ENCODE data around the gene HTR2B. TPM values are rescaled to one million over a fixed set of nuclear protein-coding genes. Genes with fewer than 3 reads are reported as not detected.
"Not testable (repeated sequence)": the region's sequence is repeated elsewhere in the genome, so short reads cannot be mapped to it uniquely, and the experiment has no call there.

Gene HTR2B
- polyA plus RNA-seq, 1 donor from 2014 or later, result not detected

- no peaks in the 10 kb centered on the region for H3K4me1 Mint-ChIP-seq
- H3K4me3 Mint-ChIP-seq, result no peak overlapping the region
- no peaks in the 10 kb centered on the region for H3K27me3 Mint-ChIP-seq
- peaks cover 12% of the 10 kb centered on the region for H3K36me3 Mint-ChIP-seq
- H3K27ac Mint-ChIP-seq, result no peak overlapping the region
- H3K9me3 Mint-ChIP-seq, result no peaks in the 10 kb centered on the region
Observed at GRCh38 chr2:231152800-231153557, 28.1 kb upstream of the HTR2B start.

DNA sequence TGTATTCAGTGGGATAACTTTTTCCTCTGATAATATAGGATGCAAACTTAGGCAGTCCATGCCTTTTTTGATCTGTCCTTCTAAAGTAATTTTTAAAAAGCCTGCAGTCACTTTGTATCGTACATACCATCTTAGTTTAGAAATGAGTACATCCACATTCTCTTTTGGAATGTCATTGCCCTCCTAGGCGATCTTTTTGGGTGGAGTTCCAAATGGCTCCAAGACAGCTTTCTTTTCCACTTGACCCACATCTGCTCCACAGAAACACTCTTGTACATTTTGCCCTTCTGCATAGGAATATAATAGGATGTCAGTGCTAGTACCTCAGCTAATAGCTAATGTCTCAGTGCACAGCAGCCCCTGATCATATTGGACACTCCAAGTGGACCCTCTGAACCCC is 21.8 kb upstream of the HTR2B start:
- Mint-ChIP-seq H3K27me3 (no peaks in the 10 kb centered on the region), H3K9me3 (no peaks in the 10 kb centered on the region), H3K4me1 (no peaks in the 10 kb centered on the region), H3K4me3 (no peak overlapping the region), H3K27ac (no peak overlapping the region), H3K36me3 (peaks cover 18% of the 10 kb centered on the region)

DNA sequence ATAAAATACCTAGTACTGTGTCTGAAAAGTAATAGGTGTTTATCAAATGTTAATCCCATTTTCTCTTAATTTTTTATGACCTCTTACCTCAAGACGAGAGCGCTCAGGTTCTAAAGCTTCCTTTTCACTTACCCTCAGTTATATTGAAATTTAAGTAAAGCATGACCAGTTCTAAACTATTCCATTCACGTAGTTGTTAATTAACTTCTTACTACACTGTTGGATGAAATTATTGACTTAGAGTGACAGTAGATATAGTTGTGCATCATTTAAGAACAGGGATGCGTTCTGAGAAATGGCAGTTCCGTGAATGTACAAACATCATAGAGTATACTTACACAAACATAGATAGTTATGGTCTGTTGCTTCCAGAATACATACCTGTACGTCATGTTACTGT is 20.1 kb upstream of the HTR2B start:
- no peaks in the 10 kb centered on the region for H3K27me3 Mint-ChIP-seq
- peaks cover 18% of the 10 kb centered on the region for H3K36me3 Mint-ChIP-seq
- H3K27ac Mint-ChIP-seq, result no peak overlapping the region
- no peaks in the 10 kb centered on the region for H3K4me1 Mint-ChIP-seq
- H3K9me3 Mint-ChIP-seq, result no peaks in the 10 kb centered on the region
- no peak overlapping the region for H3K4me3 Mint-ChIP-seq

GRCh38 chr2:231140808-231141207 is 16.0 kb upstream of the HTR2B start:
- not testable (repeated sequence) for H3K9me3 Mint-ChIP-seq, H3K27me3 Mint-ChIP-seq, H3K4me3 Mint-ChIP-seq, H3K27ac Mint-ChIP-seq, H3K4me1 Mint-ChIP-seq, H3K36me3 Mint-ChIP-seq

DNA sequence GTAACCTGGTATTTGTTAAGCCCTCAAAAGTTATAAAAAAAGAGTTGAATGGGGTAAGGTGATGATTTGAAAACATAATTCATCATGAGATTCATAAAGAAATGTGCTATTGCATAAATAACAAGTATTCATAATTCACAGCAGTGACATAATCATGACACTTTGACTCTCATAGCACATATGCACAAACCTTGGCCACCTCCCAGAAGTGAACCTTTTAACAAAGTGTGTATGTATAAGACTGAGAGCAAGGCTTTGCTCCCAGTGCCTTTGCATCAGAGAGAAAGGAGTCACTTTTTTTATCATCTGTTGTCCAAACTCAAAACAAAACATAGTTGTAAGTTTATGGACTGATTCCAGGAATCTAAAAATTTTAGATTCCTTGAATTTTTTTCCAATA is 15.0 kb upstream of the HTR2B start:
- peaks cover 2% of the 10 kb centered on the region for H3K36me3 Mint-ChIP-seq

GRCh38 chr2:231138699-231139098 is 13.9 kb upstream of the HTR2B start:
- Mint-ChIP-seq H3K4me1 (peaks cover 0 to 14% (median 2%) of the 10 kb centered on the region in 3 donors), H3K4me3 (no peak overlapping the region), H3K36me3 (peaks cover 2% of the 10 kb centered on the region), H3K9me3 (no peaks in the 10 kb centered on the region), H3K27me3 (no peaks in the 10 kb centered on the region), H3K27ac (no peak overlapping the region)

More for the DNA sequence above, 15.0 kb upstream of the HTR2B start:
- Mint-ChIP-seq H3K9me3 (no peaks in the 10 kb centered on the region), H3K27ac (no peak overlapping the region), H3K4me1 (peaks cover 0 to 8% (median 2%) of the 10 kb centered on the region in 3 donors), H3K27me3 (no peaks in the 10 kb centered on the region), H3K4me3 (no peak overlapping the region)

- Mint-ChIP-seq H3K9me3 (no peaks in the 10 kb centered on the region), H3K36me3 (peaks cover 2% of the 10 kb centered on the region), H3K4me3 (no peak overlapping the region), H3K27ac (no peak overlapping the region), H3K4me1 (peaks cover 6 to 14% (median 6%) of the 10 kb centered on the region in 3 donors), H3K27me3 (no peaks in the 10 kb centered on the region)
Observed at GRCh38 chr2:231134910-231135655, 10.2 kb upstream of the HTR2B start.

DNA sequence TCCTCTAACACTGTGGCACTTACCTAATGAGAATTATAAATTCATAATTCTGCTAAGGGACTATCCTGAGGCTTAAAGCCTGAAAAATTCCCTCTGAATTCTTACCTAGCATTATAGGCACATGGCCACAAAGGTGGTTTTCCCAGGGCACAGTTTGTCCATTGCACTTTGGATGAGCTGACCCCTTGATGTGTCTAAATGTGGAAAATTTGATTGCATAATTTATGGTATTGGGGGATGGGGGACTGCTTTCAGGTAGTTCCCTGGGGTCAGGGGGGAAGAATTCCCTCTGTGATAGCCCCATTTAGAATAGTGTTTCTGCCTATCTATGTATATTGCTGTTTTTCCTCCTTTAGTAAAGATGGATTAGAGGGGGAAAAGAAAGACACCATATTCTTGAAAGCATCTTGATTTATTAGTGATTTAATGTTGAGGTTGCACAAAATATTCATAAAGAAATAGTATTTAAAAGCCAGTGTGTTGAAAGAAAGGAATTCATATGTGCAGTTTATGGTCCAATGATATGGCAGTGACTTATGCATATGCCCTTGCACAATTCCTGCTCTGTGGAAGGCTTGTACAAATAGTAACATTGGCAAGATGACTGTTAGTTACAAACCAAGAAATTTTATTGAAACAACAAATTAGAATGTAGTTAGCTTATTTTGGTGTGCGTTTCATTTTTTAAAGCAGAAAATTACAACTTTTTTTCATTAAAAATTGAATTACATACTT is 8.7 kb upstream of the HTR2B start:
- Mint-ChIP-seq H3K9me3 (no peaks in the 10 kb centered on the region), H3K4me1 (peaks cover 6 to 14% (median 6%) of the 10 kb centered on the region in 3 donors), H3K27ac (no peak overlapping the region), H3K4me3 (no peak overlapping the region), H3K36me3 (peaks cover under 1% of the 10 kb centered on the region), H3K27me3 (no peaks in the 10 kb centered on the region)

DNA sequence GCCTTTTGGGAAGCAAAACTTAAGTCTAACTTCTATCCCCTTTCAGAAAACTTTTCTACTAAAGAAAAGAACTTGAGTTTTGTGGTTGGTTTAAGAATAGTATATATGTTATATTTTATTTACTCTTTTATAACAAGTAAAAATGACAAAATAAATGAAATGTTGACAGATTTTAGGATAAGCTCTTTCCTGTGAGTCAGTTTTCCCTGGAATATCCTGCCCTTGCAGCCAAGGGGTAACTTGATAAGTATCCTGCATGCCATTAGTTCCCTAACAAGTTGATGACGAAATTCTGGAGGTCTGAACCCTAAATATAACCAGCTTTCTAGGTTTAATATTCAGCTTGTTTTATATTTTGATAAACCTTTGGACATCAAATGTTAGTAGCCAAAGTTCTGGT is 7.3 kb upstream of the HTR2B start:
- peaks cover 2% of the 10 kb centered on the region for H3K36me3 Mint-ChIP-seq
- H3K4me3 Mint-ChIP-seq, result no peak overlapping the region
- no peaks in the 10 kb centered on the region for H3K27me3 Mint-ChIP-seq
- H3K27ac Mint-ChIP-seq, result peak overlapping the region in 1 of 3 donors; percentile 43
- H3K4me1 Mint-ChIP-seq, result peaks cover 6 to 14% (median 6%) of the 10 kb centered on the region in 3 donors
- no peaks in the 10 kb centered on the region for H3K9me3 Mint-ChIP-seq

- peaks cover 3% of the 10 kb centered on the region for H3K36me3 Mint-ChIP-seq
- no peak overlapping the region for H3K27ac Mint-ChIP-seq
- no peaks in the 10 kb centered on the region for H3K27me3 Mint-ChIP-seq
- no peak overlapping the region for H3K4me3 Mint-ChIP-seq
- H3K9me3 Mint-ChIP-seq, result no peaks in the 10 kb centered on the region
- H3K4me1 Mint-ChIP-seq, result peaks cover 5 to 9% (median 6%) of the 10 kb centered on the region in 3 donors
Observed at GRCh38 chr2:231130336-231131056, 5.7 kb upstream of the HTR2B start.

- H3K9me3 Mint-ChIP-seq, result no peaks in the 10 kb centered on the region
- no peak overlapping the region for H3K27ac Mint-ChIP-seq
- no peak overlapping the region for H3K4me3 Mint-ChIP-seq
- H3K36me3 Mint-ChIP-seq, result peaks cover 3% of the 10 kb centered on the region
- no peaks in the 10 kb centered on the region for H3K27me3 Mint-ChIP-seq
- H3K4me1 Mint-ChIP-seq, result peaks cover 1 to 6% (median 6%) of the 10 kb centered on the region in 3 donors
Observed at GRCh38 chr2:231129216-231129615, 4.4 kb upstream of the HTR2B start.

GRCh38 chr2:231128541-231128940 is 3.7 kb upstream of the HTR2B start:
- Mint-ChIP-seq H3K36me3 (peaks cover 3% of the 10 kb centered on the region), H3K4me1 (peaks cover 0 to 6% (median 6%) of the 10 kb centered on the region in 3 donors), H3K27me3 (no peaks in the 10 kb centered on the region), H3K9me3 (no peaks in the 10 kb centered on the region), H3K27ac (peak overlapping the region in 1 of 3 donors; percentile 2), H3K4me3 (no peak overlapping the region)

DNA sequence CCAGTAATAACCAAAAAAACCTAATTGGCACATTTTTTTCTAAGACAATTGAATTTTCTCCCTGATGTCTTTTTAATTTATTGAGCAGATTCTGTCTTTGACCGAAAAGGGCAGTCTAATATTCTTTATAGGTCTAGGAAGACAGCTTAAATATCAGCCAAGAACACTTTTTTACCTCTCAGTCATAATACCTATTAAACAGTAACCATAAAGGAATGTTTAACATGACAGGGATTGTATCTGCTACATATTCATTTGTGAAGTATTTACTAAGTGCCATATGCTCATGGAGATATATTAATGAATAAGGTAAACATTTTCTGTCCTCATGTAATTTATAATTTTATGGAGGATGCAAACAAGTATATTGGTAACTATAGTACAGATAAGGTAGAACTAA is 3.1 kb upstream of the HTR2B start:
- H3K27me3 Mint-ChIP-seq, result no peaks in the 10 kb centered on the region
- peaks cover 3% of the 10 kb centered on the region for H3K36me3 Mint-ChIP-seq
- H3K4me1 Mint-ChIP-seq, result peaks cover 0 to 6% (median 5%) of the 10 kb centered on the region in 3 donors
- H3K4me3 Mint-ChIP-seq, result no peak overlapping the region
- H3K9me3 Mint-ChIP-seq, result no peaks in the 10 kb centered on the region
- H3K27ac Mint-ChIP-seq, result no peak overlapping the region

DNA sequence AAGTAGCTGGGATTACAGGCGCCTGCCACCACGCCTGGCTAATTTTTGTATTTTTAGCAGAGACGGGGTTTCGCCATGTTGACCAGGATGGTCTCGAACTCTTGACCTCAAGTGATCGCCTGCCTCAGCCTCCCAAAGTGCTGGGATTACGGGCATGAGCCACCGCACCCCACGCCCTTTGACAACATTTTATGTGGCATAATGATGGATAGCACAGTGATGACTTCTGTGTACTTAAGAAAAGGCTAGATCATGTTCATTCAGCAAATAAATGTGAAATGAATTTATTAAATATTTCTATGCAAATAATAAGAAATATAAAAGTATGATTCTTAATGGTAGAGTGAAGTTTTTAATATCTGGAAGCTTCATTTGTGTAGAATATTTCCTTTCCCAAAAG is 2.6 kb upstream of the HTR2B start:
- no peaks in the 10 kb centered on the region for H3K27me3 Mint-ChIP-seq
- no peaks in the 10 kb centered on the region for H3K9me3 Mint-ChIP-seq
- H3K4me3 Mint-ChIP-seq, result no peak overlapping the region
- peaks cover 0 to 2% (median 1%) of the 10 kb centered on the region in 3 donors for H3K4me1 Mint-ChIP-seq
- H3K36me3 Mint-ChIP-seq, result peaks cover 3% of the 10 kb centered on the region
- no peak overlapping the region for H3K27ac Mint-ChIP-seq

- Mint-ChIP-seq H3K27me3 (no peaks in the 10 kb centered on the region), H3K4me3 (no peak overlapping the region), H3K4me1 (peaks cover 0 to 2% (median 0%) of the 10 kb centered on the region in 3 donors), H3K27ac (no peak overlapping the region), H3K36me3 (peaks cover 3% of the 10 kb centered on the region), H3K9me3 (no peaks in the 10 kb centered on the region)
Observed at GRCh38 chr2:231126123-231126522, 1.3 kb upstream of the HTR2B start.
